ENCODE measurements around the gene OR52A5. TPM values are rescaled to one million over a fixed set of nuclear protein-coding genes. Genes with fewer than 3 reads are reported as not detected.
"Not testable (repeated sequence)": the region's sequence is repeated elsewhere in the genome, so short reads cannot be mapped to it uniquely, and the experiment has no call there.

The OR52A5 gene
- not detected in 2 replicates for total RNA-seq

DNA sequence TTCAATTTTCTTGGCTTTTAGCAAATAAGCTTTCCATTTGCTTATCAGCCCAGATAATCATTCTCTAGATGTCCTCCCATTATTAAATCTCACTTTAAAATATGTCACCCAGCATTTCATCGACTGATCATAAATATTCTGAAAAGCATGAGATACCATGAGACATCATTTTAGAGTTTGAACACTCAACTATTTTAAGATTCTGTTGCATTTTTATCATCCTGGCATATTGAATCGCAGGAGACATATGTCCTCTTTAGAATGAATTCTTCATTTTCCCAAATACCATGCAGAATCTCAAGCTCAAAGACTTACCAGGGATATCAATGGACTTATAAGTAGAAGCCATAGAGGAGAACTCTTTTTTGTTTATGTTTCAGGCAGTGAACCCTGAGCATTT is at the start of gene OR52A5:
OR52A5 (minus strand) TSS at position 361 of the 400 bp plus-strand sequence. CDS start 5,714 bp downstream, outside the sequence.
- intact Hi-C loops (cut with micrococcal nuclease) = no loop called here
- Mint-ChIP-seq H3K27me3 (ENCODE audit: low read depth) (no peaks in the 10 kb centered on the region), H3K9me3 (no peaks in the 10 kb centered on the region)

DNA sequence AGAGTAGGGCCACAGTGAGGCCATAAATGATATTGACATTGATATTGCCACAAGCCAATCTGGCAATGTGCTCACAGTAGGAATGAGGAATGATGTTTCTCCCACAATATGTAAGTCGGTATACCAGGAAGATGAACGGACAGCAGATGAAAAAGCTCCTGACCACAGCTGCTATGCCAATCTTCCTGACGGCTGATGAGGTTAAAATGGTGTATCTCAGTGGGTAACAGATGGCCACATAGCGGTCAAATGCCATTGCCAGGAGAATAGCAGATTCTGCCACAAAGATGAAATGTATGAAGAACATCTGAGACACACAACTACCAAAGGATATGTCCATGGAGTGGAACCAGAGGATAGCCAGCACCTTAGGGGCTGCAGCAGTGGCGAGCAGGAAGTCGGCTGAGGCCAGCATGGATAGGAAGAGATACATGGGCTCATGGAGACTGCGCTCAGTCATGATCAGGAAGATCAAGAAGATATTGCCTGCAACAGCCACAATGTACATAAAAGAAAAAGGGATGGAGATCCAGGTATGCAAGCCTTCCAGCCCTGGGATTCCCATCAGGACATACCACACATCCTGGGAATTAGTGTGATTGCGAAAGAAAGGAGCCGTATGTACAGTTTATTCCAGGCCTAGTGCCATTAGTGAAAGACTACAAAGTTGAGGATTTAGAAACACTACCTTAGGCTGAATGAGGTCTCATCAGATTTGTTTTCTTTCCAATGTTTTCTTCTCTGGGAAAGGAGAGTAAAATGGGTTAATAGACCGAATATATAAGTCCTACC is 40.1 kb upstream of the OR52A5 start:
- Mint-ChIP-seq H3K27me3 (ENCODE audit: low read depth) (no peaks in the 10 kb centered on the region), H3K27ac (no peak overlapping the region), H3K36me3 (ENCODE audit: low read depth) (no peaks in the 10 kb centered on the region), H3K4me1 (ENCODE audit: low read depth) (no peaks in the 10 kb centered on the region), H3K9me3 (no peaks in the 10 kb centered on the region), H3K4me3 (ENCODE audit: low read depth) (no peak overlapping the region)
- DNase-seq (ENCODE audit: low spot score) = no peak
- intact Hi-C loops (cut with micrococcal nuclease) = no loop called here

More for the DNA sequence above, at the start of gene OR52A5:
- Mint-ChIP-seq H3K4me1 (ENCODE audit: low read depth) (no peaks in the 10 kb centered on the region), H3K27ac (no peak within 1 kb of the TSS), H3K4me3 (ENCODE audit: low read depth) (no peak within 1 kb of the TSS), H3K36me3 (ENCODE audit: low read depth) (no peaks in the 10 kb centered on the region)
- DNase-seq (ENCODE audit: low spot score) = no peak

GRCh38 chr11:5174934-5175333 is 36.8 kb upstream of the OR52A5 start:
- Mint-ChIP-seq H3K36me3 (ENCODE audit: low read depth) (no peaks in the 10 kb centered on the region), H3K27ac (no peak overlapping the region), H3K4me1 (ENCODE audit: low read depth) (no peaks in the 10 kb centered on the region), H3K9me3 (no peaks in the 10 kb centered on the region), H3K27me3 (ENCODE audit: low read depth) (no peaks in the 10 kb centered on the region), H3K4me3 (ENCODE audit: low read depth) (no peak overlapping the region)
- no peak for DNase-seq (ENCODE audit: low spot score)
- intact Hi-C loops (cut with micrococcal nuclease) = no loop called here

DNA sequence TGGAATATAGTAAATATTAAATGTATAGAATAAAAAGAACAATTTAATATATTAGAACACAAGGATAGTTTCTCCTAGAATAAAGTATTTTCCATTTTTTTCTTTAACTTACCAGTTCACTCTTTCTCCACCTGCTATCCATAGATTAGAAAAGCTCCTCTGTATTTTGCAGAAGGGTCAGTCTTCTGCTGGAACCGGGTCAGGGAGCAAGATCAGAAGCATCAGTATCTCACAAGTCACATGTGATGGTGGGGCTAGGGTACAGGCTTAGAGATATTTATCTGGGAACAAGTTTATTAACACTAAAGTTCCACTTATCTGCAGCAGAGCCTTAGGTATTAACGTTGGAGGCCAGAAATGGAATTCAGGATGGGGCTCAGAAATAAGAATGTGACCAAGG is 33.7 kb upstream of the OR52A5 start:
- Mint-ChIP-seq H3K4me3 (ENCODE audit: low read depth) (no peak overlapping the region), H3K4me1 (ENCODE audit: low read depth) (no peaks in the 10 kb centered on the region), H3K27me3 (ENCODE audit: low read depth) (no peaks in the 10 kb centered on the region), H3K36me3 (ENCODE audit: low read depth) (no peaks in the 10 kb centered on the region), H3K9me3 (no peaks in the 10 kb centered on the region), H3K27ac (no peak overlapping the region)
- no peak for DNase-seq (ENCODE audit: low spot score)
- intact Hi-C loops (cut with micrococcal nuclease) = no loop called here

DNA sequence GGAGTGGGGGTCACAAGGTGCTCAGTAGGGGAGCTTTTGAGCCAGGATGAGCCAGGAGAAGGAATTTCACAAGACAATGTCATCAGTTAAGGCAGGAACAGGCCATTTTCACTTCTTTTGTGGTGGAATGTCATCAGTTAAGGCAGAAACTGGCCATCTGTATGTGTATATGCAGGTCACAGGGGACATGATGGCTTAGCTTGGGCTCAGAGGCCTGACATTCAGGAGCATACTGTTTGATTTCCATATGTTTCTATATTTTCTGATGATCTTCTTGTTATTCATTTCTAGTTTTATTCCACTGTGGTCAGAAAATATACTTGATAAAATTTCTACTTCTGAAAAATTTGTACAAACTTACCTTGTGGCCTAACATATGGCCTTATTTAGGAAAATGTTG is 27.7 kb upstream of the OR52A5 start:
- H3K9me3 Mint-ChIP-seq; H3K4me1 Mint-ChIP-seq (ENCODE audit: low read depth); intact Hi-C loops (cut with micrococcal nuclease); H3K4me3 Mint-ChIP-seq (ENCODE audit: low read depth); H3K27ac Mint-ChIP-seq; DNase-seq (ENCODE audit: low spot score); H3K36me3 Mint-ChIP-seq (ENCODE audit: low read depth); H3K27me3 Mint-ChIP-seq (ENCODE audit: low read depth): not testable (repeated sequence)

DNA sequence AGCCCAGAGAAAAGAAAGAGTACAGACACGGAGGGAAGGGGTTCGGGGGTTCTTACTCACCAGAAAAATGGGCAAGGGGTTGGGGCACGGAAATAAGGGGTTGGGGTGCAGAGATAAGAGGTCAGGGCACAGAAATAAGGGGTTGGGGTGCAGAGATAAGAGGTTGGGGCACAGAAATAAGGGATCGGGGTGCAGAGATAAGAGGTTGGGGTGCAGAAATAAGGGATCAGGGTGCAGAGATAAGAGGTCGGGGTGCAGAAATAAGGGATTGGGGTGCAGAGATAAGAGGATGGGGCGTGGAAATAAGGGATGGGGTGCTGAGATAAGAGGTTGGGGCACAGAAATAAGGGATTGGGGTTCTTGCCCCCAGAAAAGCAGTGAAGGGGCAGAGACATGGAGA is 26.7 kb upstream of the OR52A5 start:
- H3K4me1 Mint-ChIP-seq (ENCODE audit: low read depth); H3K27me3 Mint-ChIP-seq (ENCODE audit: low read depth); H3K36me3 Mint-ChIP-seq (ENCODE audit: low read depth); H3K27ac Mint-ChIP-seq; H3K4me3 Mint-ChIP-seq (ENCODE audit: low read depth); intact Hi-C loops (cut with micrococcal nuclease); DNase-seq (ENCODE audit: low spot score); H3K9me3 Mint-ChIP-seq: not testable (repeated sequence)

DNA sequence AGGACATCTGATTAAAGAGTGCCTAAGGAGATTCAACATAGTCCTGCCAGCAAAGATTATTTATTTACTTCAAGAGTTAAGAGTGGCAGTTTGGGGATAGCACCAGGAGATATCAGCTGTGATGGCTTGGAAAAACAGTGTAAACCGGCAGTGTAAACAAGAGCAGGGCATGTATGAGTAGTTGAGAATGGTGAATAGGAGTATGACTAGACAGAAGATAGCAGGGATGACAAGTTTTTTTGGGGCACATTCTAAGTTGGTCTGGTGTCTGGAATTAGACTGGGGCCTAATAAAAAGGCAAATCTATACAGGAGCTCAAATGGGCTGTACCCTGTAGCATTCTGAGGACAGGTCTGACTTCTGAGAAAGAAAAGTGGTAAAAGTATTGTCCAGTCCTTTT is 22.9 kb upstream of the OR52A5 start:
- H3K27ac Mint-ChIP-seq; H3K9me3 Mint-ChIP-seq; H3K36me3 Mint-ChIP-seq (ENCODE audit: low read depth); DNase-seq (ENCODE audit: low spot score); intact Hi-C loops (cut with micrococcal nuclease); H3K4me1 Mint-ChIP-seq (ENCODE audit: low read depth); H3K27me3 Mint-ChIP-seq (ENCODE audit: low read depth); H3K4me3 Mint-ChIP-seq (ENCODE audit: low read depth): not testable (repeated sequence)

- H3K36me3 Mint-ChIP-seq (ENCODE audit: low read depth); H3K27me3 Mint-ChIP-seq (ENCODE audit: low read depth); intact Hi-C loops (cut with micrococcal nuclease); H3K4me3 Mint-ChIP-seq (ENCODE audit: low read depth); DNase-seq (ENCODE audit: low spot score); H3K27ac Mint-ChIP-seq; H3K4me1 Mint-ChIP-seq (ENCODE audit: low read depth); H3K9me3 Mint-ChIP-seq: not testable (repeated sequence)
Observed at GRCh38 chr11:5160217-5160616, 22.1 kb upstream of the OR52A5 start.

- no peaks in the 10 kb centered on the region for H3K36me3 Mint-ChIP-seq (ENCODE audit: low read depth)
- no peaks in the 10 kb centered on the region for H3K27me3 Mint-ChIP-seq (ENCODE audit: low read depth)
- no peaks in the 10 kb centered on the region for H3K9me3 Mint-ChIP-seq
- intact Hi-C loops (cut with micrococcal nuclease) = no loop called here
- H3K27ac Mint-ChIP-seq = no peak overlapping the region
- H3K4me1 Mint-ChIP-seq (ENCODE audit: low read depth) = no peaks in the 10 kb centered on the region
- no peak for DNase-seq (ENCODE audit: low spot score)
- H3K4me3 Mint-ChIP-seq (ENCODE audit: low read depth) = no peak overlapping the region
Observed at GRCh38 chr11:5159806-5160205, 21.6 kb upstream of the OR52A5 start.

GRCh38 chr11:5154657-5155056 is 16.5 kb upstream of the OR52A5 start, which contains the start of gene OR52A1:
TSS of gene OR52A1 (minus strand) at chr11:5154757. CDS start at chr11:5152369, 2,388 bp downstream.
- no peak within 1 kb of the TSS for H3K4me3 Mint-ChIP-seq (ENCODE audit: low read depth)
- no peak for DNase-seq (ENCODE audit: low spot score)
- intact Hi-C loops (cut with micrococcal nuclease) = no loop called here
- no peaks in the 10 kb centered on the region for H3K4me1 Mint-ChIP-seq (ENCODE audit: low read depth)
- H3K27ac Mint-ChIP-seq = no peak within 1 kb of the TSS
- H3K36me3 Mint-ChIP-seq (ENCODE audit: low read depth) = no peaks in the 10 kb centered on the region
- H3K27me3 Mint-ChIP-seq (ENCODE audit: low read depth) = no peaks in the 10 kb centered on the region
- no peaks in the 10 kb centered on the region for H3K9me3 Mint-ChIP-seq

- H3K27me3 Mint-ChIP-seq (ENCODE audit: low read depth) = no peaks in the 10 kb centered on the region
- no peaks in the 10 kb centered on the region for H3K9me3 Mint-ChIP-seq
- no peak overlapping the region for H3K4me3 Mint-ChIP-seq (ENCODE audit: low read depth)
- DNase-seq (ENCODE audit: low spot score) = no peak
- H3K27ac Mint-ChIP-seq = no peak overlapping the region
- H3K4me1 Mint-ChIP-seq (ENCODE audit: low read depth) = no peaks in the 10 kb centered on the region
- intact Hi-C loops (cut with micrococcal nuclease) = no loop called here
- no peaks in the 10 kb centered on the region for H3K36me3 Mint-ChIP-seq (ENCODE audit: low read depth)
Observed at GRCh38 chr11:5153574-5154431, 15.6 kb upstream of the OR52A5 start.

DNA sequence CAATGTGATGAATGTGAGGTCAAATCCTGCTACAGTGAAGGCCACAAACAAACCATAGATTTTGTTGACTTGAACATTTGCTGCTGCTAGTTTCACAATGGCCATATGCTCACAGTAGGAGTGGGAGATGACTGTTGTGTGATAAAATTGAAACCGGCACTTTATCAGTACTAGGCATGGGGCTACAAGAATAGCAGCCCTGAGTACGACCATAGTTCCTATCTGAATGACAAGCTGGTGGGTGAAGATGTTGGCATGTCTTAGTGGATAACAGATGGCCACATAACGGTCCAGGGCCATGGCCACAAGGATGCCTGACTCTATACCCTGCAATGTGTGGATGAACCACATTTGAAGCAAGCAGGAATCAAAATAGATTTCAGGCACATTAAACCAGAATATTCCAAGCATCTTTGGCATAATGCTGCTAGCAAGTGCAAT is 13.6 kb upstream of the OR52A5 start:
- no peak for DNase-seq (ENCODE audit: low spot score)
- Mint-ChIP-seq H3K4me1 (ENCODE audit: low read depth) (no peaks in the 10 kb centered on the region), H3K27me3 (ENCODE audit: low read depth) (no peaks in the 10 kb centered on the region), H3K27ac (no peak overlapping the region), H3K9me3 (no peaks in the 10 kb centered on the region), H3K4me3 (ENCODE audit: low read depth) (no peak overlapping the region), H3K36me3 (ENCODE audit: low read depth) (no peaks in the 10 kb centered on the region)
- intact Hi-C loops (cut with micrococcal nuclease) = no loop called here

DNA sequence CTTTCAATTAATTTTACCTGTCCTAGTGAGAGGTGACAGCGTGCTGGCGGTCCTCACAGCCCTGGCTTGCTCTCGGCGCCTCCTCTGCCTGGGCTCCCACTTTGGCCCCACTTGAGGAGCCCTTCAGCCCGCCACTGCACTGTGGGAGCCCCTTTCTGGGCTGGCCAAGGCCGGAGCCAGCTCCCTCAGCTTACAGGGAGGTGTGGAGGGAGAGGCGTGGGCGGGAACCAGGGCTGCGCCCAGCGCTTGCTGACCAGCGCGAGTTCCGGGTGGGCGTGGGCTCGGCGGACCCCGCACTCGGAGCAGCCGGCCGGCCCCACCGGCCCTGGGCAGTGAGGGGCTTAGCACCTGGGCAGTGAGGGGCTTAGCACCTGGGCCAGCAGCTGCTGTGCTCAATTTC is 6.0 kb upstream of the OR52A5 start:
- H3K4me3 Mint-ChIP-seq (ENCODE audit: low read depth); H3K36me3 Mint-ChIP-seq (ENCODE audit: low read depth); H3K27ac Mint-ChIP-seq; H3K9me3 Mint-ChIP-seq; H3K4me1 Mint-ChIP-seq (ENCODE audit: low read depth); intact Hi-C loops (cut with micrococcal nuclease); H3K27me3 Mint-ChIP-seq (ENCODE audit: low read depth); DNase-seq (ENCODE audit: low spot score): not testable (repeated sequence)

Data from activated T-helper 2 cell treated with anti-CD3 and anti-CD28 coated beads, Interferon-gamma antibody, Interleukin-2, Interleukin-4, amounts not matched to agents 10 μg/mL and 5 μg/mL and 100 μg/mL, durations not matched to agents 14 hours and 24 hours and 36 hours (primary cell).